HG02840 (cell line): ENCODE measurements around the gene PDGFA.

Source experiments
- ATAC-seq: cut with Tn5 transposase; IDR thresholded peaks from one replicate; pipeline ENCODE4 v1.9.1; 2021; ENCODE audit warnings: mild to moderate bottlenecking, moderate library complexity, moderate number of reproducible peaks; ENCODE audit not compliant: unreplicated experiment, low FRiP score

Gene PDGFA

DNA sequence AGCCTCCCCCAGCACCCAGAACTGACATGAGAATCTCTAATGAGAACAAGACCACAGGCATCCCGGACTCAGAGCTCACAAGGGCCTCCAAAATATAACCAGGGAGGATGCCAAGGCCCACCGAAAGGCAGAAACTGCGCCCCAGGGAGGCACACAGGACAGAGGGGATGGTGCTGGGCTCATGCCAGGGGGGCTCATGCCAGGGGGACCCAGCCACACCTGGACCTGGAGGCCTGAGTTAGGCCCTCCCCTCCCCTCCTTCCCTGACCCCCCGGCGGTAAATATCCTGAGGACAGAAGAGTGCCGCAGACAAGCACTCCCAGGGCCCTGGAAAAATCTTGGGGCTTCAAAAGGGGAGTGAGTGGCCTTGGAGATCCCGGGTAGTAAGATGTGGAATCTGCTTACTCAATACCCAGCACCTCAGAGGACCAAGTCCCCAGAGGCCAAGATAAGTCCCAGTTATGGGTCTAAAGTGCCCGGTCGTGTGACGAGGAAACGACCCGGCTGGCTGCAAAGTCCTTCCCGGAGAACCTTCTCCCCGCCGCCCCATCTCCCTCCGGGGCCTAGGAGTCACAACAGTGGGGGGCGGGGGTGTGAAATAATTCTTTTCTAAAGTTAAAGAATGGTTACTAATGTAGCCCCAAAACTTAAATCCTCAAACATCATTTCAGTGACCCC is 11.9 kb downstream of the PDGFA start:
- ATAC-seq: no peak

DNA sequence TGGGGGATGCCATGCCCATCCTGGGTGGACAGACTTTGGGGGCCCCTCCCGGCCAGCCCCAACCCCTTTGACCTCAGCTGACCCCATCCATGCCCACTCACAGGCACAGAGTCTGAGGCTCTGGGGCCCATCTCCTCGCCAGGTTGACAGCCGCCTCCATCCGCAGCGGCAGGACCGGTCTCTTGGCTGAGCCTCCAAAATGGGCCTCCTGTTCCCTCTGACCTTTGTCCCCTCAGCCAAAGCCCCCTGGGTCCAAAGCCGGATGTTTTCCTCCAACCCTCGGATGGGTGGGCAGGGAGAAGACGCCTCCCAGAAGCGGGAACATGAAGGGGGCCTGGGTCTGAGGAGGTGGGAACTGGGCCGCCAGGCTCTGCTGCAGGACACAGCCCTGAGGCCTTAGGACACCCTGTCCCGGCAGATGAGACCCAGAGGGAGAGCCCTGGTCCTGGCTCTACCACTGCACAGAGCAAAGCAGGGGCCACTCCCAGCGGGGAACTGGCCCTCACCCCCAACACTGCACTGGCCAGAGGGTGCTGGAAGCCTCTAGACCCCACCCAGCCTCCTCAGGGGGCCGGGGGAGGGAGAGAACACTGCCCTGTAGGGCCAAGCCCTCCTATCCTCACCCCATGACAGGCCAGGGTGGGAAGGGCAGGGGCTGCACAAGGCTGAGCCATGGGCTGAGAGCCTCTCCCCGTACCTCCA is 12.6 kb downstream of the PDGFA start:
- no peak for ATAC-seq

DNA sequence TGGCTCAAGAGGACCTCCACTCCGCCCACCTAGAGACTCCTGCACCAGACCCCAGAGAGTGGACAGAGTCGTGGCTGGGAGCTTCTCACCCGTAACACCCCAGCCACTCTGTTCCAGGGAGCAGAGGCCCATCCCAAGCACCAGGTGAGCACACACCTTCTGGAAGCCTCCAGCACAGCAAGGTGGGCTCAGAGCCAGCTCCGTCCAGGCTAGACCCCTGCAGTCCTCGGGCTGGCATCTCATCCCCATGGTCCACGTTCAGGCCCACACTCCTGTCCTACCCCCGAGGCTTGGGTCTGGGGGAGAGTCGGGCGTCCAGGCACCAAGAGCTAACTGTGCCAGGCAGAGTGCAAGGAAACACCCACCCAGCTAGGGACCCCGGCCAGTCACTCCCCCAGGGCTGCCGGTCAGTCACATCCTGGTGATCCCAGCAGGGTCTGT is 13.2 kb downstream of the PDGFA start:
- no peak for ATAC-seq

DNA sequence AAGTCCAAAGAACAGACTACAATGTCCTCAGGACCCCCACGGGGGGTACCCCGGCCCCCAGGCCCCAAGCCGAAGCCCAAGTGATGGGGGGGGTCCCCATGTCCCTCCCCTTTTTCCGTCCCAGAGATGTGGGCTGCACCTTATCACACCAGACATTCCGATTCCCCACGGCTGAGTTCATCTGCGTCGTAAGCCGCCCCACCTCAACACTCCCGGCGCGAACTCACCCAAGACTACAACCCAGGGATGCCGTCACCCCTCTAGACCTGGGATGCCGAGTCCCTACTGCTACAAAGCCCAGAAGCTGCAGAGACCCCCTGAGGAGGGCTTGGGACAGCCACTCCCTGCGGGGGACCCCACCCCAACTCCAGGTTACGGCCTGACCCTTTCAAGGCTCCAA is 14.5 kb downstream of the PDGFA start:
- no peak for ATAC-seq

DNA sequence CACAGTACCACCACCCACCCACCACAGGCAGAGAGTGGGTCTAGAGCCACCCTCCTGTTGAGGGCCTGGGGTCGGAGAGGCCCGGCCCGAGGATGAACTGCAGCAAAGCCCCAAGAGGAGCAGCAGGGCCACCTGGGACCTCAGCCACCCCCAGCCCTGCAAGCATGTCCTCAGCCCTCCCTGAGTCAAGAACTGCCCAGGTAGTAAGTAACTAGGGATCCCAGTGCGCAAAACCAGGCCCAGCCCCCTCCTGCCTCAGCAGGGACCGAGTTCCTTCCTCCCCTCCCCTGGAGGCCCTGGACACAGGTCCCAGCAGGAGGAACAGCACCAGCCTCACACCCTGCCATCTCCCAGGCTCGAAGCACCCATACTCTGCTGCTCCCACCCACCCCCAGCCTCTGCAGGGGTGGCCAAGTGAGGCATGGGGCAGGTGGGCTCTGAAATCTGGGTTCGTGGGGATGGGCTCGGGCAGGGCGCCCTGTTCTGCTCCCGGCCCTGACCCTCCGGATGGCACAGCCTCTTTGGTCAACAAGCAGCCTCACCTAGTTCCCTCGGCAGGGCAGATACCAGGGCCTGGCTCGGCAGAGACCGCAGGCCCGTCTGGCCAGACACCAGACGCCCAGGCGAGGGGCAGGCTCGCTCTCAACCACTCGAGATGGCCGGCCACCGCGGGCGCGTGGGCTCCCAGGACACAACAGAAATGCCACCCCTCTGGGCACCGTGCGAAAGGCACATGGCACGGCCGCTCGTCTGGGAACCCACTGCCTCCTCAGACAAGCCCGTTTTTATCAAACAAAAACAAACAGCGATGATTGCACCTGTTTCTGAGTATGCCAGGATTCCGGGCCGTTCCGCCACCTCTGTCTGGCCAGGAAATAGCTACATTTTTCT is 15.2 kb downstream of the PDGFA start:
- no peak for ATAC-seq

DNA sequence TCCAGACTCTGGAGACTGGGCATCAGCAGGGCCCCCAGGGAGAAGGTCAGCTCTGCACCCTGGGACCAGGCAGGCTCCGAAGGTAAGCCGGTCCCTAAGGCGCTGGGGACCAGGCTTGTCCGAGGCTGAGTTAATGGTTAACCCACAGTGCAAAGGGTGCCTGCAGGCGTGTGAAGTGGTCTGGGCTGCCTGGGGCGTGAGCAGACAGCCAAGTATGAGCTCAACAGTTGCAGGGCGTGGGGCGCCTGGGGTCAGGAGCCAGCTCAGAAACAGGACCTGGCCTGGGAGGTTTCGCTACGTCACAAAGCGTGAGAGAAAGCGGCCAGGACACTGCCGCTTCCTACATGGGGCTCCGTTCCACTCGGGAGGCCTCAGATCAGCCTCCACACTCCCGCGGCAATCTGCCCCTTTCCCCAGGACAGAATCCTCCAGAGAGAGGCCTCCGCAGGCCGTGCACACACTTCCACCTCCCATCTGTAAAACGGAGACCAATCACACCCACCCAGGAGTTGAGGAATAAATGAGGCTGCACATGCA is 16.0 kb downstream of the PDGFA start:
- ATAC-seq: no peak

DNA sequence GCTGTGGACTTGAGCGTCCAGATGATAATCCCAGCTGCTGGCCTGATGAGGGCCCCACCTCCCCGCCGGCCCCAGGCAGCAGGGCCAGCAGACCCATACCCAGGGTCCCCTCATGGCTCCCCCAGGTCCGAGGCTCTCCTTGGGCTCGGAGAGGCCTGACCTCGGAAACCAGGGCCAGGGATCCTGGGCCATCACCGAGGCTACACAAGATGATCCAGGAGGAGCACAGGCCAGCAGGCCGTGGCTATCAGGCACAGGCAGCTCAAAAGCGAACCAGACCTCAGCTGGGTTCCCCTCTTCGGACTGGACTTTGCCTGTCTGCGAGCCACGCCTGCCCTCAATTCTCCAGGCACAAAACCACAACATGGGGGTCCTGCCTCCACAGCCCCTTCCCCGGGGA is 17.4 kb downstream of the PDGFA start:
- no peak for ATAC-seq

DNA sequence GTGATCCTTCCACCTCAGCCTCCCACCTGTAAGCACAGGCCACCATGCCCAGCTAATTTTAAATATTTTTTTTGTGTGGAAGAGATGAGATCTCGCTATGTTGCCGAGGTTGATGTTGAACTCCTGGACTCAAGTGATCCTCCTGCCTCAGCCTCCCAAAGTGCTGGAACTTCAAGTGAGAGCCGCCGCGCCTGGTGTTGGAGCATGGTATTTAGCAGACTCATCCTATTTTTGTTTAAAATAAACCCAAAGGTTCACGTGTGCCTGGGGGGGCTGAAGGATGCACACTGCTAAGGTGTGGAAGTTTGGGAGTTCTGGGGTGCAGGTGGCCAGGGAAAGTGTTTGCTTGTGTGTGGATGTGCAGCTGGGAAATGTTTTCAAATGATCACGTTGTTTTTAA is 18.1 kb downstream of the PDGFA start:
- ATAC-seq: no peak

DNA sequence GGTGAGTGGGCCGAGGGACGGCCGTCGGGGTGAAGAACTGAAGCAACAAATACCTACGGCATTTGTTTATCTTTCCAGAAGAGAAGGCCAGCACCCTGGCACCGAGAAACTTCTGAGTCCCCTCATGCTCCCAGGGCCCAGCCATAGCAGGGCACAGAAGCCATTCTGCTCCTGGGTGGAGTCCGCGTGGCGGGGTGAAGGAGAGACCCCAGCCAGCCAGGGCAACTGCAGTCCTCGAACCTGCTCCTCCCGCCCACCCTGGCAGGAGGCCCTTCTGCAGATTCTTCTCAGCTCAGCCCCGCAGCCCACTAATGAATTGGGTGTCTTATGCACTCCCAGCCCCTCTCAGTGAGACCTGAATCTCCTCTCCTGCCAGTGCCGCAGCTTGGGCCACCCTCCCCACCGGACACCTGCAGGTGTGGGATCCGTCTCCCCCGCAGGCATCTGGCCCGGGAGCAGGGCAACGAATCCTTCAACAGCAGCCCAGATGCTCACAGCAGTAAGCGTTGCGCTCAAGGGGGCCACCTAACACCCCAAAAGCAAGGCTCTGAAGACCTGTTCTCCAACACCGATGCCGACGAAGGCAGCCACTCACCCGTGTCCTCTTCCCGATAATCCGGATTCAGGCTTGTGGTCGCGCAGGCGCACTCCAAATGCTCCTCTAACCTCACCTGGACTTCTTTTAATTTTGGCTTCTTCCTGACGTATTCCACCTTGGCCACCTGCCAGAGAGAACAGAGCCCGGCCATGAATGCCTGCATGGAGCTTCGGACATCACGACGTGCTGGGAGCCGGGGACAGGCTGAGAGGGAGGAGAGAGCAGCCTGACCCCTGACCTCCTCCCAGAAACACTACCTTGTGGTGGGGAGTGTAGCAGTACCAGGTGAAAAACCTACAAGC is 18.9 kb downstream of the PDGFA start:
- no peak for ATAC-seq

DNA sequence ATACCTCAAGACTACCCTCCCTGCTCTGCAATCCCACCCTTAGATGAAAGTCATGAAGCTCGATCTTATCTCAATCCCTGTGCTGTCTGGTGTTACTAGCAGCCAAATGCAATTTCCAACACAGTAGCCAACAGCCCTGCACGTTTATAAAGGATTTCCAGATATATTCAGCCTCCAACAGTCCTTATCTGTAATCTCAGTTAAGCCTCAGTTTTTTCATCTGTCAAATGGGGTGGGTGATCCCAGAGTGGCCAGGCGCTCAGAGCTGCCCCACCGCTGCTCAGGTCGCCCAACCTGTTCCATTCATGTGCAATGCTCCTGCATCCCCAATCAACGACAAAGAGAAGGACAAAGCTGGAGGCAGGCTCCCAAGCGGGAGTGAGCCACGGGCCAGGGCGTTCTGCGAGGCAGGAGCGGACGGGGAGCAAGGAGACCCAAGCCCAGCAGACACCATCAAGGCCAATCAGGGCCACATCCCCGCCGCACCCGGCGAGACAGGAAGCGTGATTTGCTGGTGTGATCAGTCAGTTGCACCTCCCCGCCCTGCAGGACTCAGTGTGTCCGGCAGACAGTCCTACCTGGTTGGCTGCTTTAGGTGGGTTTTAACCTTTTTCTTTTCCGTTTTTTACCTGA is 19.7 kb downstream of the PDGFA start:
- ATAC-seq: no peak

DNA sequence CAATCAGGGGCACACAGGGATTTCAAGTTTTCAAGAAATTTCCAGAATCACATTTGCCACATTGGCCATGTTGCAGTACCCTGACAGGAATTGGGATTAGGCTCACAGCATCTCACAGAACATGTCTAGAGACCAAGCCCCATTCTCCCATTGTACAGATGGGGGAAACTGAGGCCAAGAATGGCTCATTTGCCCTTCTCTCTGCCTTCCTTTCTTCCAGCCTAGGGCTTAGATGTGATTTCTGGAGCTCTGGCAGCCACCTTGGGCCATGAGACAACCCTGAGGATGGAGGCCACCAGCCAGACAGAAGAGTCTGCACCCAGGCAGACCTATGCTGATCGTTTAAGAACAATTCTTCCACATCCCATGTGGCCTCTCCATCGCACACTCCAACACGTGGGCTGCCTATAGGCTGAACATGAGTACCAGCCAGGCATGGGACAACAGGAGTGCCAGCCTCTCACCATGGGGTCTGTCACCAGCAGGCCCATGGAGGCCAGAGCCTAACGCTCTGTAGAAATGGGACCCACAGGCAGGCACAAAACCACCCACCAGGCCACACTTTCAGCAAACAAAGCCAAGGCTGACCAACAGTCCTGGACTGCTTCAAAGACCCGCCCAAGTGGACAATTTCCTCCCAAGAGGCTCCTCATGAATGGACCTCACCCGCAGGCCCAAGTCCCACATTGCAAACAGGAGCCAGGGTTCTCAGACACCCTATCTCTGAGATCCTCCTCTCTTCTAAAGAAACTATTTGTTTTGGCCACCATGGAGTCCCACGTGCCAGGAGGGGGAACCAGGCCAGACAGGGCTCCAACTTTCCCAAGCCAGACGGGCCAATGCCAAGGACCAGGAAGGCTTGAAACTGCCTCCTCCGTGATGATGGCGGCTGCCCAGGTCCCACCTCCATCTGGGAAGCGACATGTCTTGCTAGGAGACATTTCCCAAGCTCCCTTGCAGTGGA is 20.7 kb downstream of the PDGFA start:
- ATAC-seq: no peak

DNA sequence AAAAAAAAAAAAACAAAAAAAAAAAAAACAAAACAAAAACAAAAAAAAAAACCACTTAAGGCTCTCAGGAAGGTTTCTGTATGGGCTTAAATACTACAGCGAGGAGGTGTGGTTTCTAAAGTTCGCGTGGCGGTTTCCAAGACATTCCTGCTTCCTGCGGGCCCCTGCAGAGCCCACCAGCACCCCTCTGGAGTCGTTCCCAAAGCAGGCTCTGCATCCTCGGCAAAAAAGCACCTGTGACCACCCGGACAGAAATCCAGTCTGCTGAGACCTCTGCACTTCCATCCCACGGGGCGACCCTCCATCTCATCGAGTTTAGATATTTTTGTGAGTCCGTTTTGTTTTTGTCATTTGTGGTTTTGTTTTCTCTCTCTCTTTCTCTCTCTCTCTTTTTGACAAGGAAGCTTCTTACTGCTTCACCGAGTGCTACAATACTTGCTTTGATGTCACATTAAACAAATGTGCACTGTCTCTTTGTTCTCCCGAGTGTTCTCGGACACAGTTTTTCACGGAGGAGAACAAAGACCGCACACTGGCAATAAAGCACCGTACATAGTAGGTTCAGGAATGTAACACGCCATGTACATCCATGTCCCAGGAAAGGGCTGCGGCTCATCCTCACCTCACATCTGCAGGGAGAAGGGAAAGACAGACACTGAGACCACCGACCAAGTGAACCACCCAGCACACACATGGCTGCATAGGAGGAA is 21.5 kb downstream of the PDGFA start:
- ATAC-seq: no peak

DNA sequence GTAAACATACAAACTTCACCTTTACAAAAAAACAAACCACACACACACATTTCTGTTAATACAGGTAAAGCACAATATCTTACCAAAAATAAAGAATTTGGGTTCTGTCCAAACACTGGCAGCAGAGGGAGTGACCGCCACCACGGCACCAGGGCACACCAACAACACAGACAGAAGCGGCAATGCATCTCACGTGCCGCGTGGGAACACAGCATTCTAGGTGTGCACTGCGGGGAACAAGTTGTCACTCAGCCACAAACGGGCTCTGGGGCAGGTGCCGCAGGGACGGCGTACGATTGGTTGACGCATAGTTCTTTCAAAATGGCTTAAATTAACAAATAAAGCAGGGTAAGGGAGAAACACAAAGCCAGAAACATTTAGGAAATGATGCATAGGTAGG is 22.3 kb downstream of the PDGFA start:
- no peak for ATAC-seq

DNA sequence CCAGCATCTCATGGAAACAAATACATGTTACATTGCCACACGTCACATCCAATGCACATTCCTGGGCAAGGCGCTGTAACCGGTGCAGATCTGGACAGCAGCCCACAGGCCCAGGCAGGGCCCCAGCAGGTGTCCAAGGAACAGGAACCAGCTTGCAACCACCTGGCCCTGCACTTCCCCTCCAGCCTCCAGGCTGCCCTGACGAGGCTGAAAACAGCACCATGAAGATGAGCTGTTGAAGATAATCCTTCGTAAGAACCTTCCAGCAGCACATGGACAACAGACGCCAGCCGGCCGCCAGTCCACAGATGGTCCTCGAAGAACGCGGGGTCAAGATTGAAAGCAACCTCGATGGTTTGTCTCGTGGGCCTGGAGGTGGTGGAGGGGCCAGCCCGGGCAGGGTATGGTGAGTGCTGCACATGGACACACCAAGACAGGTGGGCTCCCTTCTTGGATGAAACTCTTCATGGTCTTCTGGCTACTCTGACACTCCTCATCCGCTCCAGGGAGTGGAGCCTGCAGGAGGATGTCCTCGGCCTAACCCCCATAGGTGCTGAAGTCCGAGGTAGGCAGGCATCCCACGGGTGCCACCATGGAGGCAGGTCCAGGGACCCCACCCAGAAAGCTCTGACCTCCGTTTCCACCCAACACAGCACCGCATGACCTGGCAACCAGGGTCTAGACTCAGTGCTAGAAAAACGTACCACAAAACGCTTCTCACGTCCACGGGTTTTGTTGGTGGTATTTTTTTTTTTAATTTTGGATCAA is 22.9 kb downstream of the PDGFA start:
- no peak for ATAC-seq

DNA sequence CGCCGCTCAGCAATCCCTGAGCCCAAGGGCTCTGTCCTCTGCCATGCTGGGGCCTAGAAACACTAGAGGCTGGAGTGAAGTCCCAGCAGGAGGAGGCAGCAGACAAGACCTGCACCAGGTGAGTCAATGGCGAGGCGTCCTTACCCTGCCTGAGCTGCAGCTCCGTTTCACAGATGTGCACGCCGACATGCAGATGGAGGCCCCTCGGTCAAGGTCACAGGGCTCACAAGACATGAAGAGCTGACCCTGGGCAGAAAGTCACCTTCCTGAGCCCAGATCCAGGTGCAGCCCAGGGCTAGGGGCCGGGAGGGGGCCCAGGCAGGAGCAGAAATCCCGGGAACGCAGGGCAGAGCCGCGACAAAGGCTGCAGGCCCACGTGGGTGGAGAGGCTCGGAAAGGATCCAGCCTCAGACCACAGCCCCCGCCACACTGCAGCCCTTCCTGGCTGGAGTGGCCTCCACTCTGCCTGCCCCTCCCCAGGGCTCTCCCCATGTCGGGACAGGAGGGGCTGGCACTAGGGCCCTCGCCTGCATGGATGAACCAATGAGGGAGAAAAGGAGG is 23.8 kb downstream of the PDGFA start:
- ATAC-seq: no peak

DNA sequence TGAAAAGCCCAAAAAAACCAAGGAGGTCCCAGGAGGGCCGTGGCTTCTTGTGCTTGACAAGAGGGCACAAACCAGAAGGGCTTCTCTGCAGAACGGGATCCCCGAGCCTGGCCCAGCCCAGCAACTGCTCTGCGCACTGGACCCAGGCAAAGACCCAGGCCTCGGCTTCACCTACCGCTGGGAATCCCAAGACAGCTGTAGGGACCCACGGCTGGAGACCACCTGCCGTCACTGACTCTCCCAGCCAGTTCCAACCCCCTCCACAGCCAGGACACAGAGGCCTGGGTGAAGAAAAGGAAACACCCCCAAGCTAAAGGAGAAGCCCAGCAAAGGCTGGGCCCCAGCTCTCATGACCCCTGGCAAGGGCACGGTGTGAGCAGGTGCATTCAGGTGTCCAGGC is 24.3 kb downstream of the PDGFA start:
- ATAC-seq: no peak

DNA sequence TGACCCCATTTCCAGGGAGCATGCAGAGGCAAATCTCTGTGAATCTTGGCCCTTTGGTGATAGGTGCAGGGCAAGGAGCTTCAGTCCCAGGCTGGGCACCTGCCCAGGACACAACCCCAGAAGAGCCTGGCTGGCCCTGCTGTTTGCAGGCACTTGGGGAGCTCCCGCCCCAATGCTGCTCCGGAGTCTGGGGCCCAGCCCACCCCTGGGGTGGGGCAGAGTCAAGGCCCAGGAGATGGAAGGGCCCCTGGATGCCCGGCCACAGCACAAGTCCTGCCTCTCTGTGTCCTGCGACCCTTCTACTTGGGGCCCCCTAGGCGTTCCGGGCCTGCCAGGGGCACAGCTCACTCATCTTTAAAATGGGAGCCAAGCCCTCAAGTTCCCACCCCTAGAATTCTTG is 24.7 kb downstream of the PDGFA start:
- no peak for ATAC-seq
